Middle frontal gyrus (tissue), 1 donor: ENCODE measurements around the gene GAPDH.
A peak's percentile ranks its signal among the peaks of the same experiment; 100 is the strongest.
"Not testable (repeated sequence)": the region's sequence is repeated elsewhere in the genome, so short reads cannot be mapped to it uniquely, and the experiment has no call there.

Source experiments
- DNase-seq: peaks from one replicate; pipeline ENCODE4 v3.0.0-alpha.2; 2015; ENCODE audit warnings: low spot score; ENCODE audit errors: extremely low spot score

The GAPDH gene

DNA sequence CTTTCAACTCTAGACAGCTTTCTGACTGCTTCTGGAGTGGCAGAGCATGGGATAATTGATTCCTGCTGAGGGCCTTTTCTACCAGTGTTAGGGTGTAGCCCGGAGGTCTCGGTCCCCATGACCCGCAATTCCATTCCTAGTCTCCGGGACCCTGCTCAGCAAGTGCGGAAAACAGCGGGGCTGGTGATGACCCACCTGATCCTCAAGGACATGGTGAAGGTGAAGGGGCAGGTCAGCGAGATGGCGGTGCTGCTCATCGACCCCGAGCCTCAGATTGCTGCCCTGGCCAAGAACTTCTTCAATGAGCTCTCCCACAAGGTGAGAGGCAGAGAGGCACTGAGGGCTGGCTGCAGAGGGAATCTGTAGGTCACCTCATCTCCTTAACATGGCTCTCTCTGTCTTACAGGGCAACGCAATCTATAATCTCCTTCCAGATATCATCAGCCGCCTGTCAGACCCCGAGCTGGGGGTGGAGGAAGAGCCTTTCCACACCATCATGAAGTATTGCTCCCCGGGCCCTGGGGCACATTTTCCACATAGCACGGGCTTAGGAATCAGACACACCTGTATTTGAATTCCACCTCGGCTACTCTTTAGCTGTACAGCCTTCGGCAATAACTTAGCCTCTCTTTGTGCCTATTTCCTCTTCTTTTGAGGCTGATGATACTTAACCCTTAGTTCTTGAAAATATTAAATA is 5.6 kb upstream of the GAPDH start:
- DNase-seq: no peak

DNA sequence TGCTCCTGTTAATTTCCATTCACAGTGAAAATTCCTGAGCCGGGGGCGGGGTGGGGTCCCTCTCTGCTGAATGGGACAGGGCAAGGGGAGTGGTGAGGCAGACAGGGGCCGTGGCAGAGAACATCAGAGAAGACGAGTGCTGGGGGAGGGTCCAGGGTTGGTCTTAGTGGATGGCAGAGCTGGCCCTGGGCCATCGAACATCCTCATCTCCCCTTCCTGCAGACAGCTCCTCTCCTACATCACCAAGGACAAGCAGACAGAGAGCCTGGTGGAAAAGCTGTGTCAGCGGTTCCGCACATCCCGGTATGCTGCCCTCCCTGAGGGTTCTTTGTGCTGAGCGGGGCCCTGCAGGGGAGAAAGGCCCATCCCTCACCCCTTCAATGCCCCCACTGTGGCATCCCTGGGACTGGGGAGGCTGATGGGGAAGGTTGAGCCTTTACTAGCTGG is 5.0 kb upstream of the GAPDH start:
- no peak for DNase-seq

DNA sequence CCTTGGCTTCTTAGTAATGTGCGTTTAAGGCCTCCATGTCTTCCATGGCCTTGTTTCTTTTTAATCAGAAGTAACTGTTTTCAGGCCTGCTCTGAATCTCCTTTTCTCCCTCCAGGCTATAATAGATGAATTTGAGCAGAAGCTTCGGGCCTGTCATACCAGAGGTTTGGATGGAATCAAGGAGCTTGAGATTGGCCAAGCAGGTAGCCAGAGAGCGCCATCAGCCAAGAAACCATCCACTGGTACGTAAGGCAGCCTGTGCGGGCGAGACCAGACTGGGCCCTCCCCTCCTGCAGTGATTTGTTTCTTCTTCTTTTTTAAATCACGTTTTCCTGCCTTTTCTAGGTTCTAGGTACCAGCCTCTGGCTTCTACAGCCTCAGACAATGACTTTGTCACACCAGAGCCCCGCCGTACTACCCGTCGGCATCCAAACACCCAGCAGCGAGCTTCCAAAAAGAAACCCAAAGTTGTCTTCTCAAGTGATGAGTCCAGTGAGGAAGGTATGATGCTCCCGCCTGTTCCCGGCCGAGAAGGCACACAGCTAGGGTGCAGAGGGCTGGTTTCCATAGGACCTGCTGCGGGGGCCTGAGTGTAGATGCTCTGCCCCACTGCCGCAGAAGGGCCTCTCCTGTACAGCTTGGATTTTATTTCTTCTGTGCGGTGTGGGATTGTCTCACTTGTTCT is 3.6 kb upstream of the GAPDH start:
- DNase-seq: no peak

DNA sequence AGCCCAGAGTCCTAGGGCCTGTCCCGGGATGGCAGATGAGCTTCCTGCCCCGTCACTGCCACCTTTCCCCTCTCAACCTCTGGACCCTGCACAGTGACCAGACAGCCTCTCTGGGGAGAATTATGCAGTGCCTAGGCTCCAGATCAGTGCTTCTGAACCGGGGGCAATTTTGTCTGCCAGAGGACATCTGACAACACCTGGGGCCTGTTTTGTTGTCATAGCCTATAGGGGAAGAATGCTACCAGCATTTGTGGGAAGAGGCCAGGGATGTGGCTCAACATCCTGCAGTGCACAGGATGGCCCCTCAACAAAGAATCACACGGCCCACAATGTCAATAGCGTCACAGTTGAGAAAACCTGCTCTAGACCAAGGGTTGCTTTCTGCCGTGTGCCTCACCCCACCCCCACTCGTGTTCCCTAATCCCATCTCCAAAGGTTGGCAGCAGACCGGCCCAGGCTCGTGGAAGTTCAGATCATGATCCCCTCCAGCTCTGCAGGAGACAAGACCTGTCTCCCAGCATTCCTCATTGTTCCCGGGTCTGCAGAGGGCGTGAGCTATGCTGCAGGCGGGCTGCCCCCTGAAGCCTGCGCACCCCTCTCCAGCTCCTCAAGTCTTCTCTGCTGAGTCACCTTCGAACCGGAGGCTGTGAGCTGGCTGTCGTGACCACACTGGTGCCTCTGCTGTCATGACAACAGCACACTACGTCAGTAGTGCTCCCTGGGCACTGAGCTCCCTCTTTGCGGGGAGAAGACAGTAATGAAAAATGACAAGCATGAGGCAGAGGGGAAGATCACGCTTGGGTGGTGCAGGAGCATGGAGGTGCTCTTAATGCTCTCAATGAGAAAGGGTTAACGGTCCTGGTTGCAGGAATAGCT is 2.0 kb upstream of the GAPDH start:
- DNase-seq: peak; percentile 76

DNA sequence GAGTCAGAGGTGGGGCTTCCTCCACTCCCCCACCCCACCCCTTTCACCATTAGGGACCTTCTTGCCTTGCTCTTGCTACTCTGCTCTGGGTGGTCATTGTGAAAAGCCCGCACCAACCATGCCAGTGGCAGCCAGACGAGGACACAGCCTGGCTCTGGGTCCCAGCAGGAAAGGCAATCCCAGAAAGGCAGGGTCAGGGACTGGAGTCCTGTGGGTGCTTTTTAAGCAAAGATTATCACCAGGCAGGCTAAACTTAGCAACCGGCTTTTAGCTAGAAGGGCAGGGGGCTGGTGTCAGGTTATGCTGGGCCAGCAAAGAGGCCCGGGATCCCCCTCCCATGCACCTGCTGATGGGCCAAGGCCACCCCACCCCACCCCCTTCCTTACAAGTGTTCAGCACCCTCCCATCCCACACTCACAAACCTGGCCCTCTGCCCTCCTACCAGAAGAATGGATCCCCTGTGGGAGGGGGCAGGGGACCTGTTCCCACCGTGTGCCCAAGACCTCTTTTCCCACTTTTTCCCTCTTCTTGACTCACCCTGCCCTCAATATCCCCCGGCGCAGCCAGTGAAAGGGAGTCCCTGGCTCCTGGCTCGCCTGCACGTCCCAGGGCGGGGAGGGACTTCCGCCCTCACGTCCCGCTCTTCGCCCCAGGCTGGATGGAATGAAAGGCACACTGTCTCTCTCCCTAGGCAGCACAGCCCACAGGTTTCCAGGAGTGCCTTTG is 1.2 kb upstream of the GAPDH start:
- no peak for DNase-seq

DNA sequence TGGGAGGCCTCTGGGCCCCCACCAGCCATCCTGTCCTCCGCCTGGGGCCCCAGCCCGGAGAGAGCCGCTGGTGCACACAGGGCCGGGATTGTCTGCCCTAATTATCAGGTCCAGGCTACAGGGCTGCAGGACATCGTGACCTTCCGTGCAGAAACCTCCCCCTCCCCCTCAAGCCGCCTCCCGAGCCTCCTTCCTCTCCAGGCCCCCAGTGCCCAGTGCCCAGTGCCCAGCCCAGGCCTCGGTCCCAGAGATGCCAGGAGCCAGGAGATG is 729 bp upstream of the GAPDH start:
- DNase-seq: no peak

DNA sequence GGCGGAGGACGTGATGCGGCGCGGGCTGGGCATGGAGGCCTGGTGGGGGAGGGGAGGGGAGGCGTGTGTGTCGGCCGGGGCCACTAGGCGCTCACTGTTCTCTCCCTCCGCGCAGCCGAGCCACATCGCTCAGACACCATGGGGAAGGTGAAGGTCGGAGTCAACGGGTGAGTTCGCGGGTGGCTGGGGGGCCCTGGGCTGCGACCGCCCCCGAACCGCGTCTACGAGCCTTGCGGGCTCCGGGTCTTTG is 303 bp downstream of the GAPDH start:
- no peak for DNase-seq

DNA sequence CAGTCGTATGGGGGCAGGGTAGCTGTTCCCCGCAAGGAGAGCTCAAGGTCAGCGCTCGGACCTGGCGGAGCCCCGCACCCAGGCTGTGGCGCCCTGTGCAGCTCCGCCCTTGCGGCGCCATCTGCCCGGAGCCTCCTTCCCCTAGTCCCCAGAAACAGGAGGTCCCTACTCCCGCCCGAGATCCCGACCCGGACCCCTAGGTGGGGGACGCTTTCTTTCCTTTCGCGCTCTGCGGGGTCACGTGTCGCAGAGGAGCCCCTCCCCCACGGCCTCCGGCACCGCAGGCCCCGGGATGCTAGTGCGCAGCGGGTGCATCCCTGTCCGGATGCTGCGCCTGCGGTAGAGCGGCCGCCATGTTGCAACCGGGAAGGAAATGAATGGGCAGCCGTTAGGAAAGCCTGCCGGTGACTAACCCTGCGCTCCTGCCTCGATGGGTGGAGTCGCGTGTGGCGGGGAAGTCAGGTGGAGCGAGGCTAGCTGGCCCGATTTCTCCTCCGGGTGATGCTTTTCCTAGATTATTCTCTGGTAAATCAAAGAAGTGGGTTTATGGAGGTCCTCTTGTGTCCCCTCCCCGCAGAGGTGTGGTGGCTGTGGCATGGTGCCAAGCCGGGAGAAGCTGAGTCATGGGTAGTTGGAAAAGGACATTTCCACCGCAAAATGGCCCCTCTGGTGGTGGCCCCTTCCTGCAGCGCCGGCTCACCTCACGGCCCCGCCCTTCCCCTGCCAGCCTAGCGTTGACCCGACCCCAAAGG is 804 bp downstream of the GAPDH start:
- DNase-seq: no peak

DNA sequence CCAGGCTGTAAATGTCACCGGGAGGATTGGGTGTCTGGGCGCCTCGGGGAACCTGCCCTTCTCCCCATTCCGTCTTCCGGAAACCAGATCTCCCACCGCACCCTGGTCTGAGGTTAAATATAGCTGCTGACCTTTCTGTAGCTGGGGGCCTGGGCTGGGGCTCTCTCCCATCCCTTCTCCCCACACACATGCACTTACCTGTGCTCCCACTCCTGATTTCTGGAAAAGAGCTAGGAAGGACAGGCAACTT is 1.3 kb downstream of the GAPDH start:
- no peak for DNase-seq

DNA sequence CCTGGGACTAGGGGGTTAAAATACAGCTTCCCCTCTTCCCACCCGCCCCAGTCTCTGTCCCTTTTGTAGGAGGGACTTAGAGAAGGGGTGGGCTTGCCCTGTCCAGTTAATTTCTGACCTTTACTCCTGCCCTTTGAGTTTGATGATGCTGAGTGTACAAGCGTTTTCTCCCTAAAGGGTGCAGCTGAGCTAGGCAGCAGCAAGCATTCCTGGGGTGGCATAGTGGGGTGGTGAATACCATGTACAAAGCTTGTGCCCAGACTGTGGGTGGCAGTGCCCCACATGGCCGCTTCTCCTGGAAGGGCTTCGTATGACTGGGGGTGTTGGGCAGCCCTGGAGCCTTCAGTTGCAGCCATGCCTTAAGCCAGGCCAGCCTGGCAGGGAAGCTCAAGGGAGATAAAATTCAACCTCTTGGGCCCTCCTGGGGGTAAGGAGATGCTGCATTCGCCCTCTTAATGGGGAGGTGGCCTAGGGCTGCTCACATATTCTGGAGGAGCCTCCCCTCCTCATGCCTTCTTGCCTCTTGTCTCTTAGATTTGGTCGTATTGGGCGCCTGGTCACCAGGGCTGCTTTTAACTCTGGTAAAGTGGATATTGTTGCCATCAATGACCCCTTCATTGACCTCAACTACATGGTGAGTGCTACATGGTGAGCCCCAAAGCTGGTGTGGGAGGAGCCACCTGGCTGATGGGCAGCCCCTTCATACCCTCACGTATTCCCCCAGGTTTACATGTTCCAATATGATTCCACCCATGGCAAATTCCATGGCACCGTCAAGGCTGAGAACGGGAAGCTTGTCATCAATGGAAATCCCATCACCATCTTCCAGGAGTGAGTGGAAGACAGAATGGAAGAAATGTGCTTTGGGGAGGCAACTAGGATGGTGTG is 1.9 kb downstream of the GAPDH start:
- DNase-seq: no peak

DNA sequence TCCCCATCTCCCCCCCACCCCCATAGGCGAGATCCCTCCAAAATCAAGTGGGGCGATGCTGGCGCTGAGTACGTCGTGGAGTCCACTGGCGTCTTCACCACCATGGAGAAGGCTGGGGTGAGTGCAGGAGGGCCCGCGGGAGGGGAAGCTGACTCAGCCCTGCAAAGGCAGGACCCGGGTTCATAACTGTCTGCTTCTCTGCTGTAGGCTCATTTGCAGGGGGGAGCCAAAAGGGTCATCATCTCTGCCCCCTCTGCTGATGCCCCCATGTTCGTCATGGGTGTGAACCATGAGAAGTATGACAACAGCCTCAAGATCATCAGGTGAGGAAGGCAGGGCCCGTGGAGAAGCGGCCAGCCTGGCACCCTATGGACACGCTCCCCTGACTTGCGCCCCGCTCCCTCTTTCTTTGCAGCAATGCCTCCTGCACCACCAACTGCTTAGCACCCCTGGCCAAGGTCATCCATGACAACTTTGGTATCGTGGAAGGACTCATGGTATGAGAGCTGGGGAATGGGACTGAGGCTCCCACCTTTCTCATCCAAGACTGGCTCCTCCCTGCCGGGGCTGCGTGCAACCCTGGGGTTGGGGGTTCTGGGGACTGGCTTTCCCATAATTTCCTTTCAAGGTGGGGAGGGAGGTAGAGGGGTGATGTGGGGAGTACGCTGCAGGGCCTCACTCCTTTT is 2.7 kb downstream of the GAPDH start:
- DNase-seq: no peak

DNA sequence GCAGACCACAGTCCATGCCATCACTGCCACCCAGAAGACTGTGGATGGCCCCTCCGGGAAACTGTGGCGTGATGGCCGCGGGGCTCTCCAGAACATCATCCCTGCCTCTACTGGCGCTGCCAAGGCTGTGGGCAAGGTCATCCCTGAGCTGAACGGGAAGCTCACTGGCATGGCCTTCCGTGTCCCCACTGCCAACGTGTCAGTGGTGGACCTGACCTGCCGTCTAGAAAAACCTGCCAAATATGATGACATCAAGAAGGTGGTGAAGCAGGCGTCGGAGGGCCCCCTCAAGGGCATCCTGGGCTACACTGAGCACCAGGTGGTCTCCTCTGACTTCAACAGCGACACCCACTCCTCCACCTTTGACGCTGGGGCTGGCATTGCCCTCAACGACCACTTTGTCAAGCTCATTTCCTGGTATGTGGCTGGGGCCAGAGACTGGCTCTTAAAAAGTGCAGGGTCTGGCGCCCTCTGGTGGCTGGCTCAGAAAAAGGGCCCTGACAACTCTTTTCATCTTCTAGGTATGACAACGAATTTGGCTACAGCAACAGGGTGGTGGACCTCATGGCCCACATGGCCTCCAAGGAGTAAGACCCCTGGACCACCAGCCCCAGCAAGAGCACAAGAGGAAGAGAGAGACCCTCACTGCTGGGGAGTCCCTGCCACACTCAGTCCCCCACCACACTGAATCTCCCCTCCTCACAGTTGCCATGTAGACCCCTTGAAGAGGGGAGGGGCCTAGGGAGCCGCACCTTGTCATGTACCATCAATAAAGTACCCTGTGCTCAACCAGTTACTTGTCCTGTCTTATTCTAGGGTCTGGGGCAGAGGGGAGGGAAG is 3.5 kb downstream of the GAPDH start:
- not testable (repeated sequence) for DNase-seq

DNA sequence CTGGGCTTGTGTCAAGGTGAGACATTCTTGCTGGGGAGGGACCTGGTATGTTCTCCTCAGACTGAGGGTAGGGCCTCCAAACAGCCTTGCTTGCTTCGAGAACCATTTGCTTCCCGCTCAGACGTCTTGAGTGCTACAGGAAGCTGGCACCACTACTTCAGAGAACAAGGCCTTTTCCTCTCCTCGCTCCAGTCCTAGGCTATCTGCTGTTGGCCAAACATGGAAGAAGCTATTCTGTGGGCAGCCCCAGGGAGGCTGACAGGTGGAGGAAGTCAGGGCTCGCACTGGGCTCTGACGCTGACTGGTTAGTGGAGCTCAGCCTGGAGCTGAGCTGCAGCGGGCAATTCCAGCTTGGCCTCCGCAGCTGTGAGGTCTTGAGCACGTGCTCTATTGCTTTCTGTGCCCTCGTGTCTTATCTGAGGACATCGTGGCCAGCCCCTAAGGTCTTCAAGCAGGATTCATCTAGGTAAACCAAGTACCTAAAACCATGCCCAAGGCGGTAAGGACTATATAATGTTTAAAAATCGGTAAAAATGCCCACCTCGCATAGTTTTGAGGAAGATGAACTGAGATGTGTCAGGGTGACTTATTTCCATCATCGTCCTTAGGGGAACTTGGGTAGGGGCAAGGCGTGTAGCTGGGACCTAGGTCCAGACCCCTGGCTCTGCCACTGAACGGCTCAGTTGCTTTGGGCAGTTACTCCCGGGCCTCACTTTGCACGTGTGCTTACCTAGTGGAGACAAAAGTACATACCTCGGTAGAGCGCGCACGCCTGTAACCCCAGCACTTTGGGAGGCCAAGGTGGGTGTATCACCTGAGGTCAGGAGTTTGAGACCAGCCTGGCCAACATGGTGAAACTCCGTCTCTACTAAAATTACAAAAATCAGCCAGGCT is 4.3 kb downstream of the GAPDH start:
- no peak for DNase-seq

DNA sequence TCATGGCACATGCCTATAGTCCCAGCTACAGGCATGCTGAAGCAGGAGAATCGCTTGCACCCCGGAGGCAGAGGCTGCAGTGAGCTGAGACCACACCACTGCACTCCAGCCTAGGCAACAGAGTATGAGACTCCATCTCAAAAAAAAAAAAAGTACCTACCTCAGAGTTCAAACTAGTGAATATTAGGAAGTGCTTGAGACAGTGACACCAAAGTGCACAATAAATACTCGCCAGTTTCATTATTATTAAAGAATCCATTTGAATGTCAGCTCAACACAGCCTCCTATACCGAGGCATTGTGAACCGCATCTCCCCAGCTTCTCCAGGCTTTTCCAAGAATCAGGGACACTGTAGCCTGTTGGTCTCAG is 5.0 kb downstream of the GAPDH start:
- DNase-seq: no peak

DNA sequence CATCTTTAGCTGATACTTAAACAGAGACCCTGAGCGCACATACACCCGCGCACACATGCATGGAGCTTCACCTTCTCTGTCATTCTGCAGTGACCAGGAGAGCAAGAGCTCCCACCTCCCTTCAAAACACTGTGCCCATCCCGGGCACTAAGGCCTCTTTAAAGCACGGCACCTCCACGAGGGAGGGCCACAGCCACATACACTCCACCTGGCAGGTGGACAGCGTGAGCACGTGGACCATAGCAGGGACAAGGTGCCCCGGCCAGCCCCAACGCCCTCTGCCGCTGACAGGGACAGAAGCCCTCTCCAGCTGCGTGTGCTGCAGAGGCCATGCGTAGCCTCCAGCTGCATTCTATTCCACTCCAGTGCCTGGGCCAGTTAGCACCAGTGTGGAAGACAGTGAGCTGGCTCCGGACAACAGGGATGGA is 5.4 kb downstream of the GAPDH start:
- no peak for DNase-seq

DNA sequence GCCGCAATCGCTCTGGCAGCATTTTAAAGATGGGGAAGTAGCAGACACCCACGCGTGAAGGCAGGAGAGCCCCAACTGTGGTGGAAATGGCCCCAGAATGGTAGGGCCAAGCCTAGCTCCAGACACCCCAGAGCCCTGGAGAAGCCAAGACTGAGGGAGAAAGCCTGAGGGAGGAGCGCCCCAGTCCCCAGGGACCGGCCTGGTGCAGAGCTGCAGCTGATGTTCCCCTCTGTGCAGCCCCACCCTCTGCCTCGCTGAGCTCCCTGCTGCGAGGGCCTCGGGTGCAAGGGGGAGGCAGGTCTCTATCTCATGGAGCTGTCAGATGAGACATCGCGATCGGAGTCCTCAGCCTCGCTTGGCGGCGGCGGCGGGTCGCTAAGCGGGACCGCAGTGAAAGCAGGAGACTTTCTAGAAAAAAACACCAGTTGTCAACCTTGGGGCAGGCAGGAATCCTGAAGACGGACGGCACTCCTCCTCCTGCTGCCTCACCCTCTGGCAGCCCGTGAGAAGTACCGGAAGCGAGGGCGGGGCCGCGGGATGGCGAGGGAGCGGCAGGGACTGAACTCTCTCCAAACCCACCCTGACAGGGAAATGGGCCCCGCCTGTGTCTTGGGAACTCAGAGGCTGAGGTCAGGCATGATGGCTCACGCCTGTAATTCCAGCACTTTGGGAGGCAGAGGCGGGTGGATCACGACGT is 6.0 kb downstream of the GAPDH start:
- no peak for DNase-seq

DNA sequence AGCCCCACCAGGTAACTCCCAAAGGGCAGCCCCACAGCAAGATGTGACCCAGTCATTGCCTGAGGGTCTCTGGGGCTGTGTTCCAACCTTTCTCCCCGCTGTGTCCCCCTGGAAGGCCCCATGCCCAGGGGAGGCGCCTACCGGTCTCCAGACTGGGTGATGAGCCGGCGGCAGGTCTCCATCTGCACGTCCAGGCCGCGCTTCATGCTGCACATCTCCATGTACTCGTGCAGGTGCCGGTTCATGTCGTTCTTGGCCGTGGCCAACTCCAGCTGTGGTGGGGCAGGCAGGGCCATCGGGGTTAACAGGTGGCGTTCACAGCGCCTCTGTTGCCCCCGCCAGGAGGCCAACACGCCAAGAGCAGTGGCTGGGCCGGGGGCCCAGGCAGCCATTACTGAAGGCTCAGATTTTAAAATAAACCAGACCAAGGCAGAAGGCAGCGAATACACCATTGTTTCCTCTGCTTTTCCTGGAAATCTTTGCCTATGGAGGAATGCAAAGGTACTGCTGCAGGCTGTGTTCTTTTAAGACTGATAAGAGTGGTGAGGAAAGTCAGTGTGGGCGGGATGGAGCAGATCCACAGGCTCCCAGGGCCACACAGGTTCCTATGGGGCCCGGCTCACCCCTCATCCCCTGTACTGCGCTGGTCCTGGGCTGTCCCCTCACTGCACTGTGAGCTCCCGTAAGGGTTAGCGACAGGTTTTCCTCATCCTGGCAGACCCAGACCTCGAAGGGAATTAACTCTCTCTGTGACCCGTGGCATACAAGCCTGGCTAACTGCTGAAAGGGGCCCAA is 7.3 kb downstream of the GAPDH start:
- DNase-seq: no peak
